ENCODE results near the gene LSP1.
A peak's percentile ranks its signal among the peaks of the same experiment; 100 is the strongest.
"Not testable (repeated sequence)": the region's sequence is repeated elsewhere in the genome, so short reads cannot be mapped to it uniquely, and the experiment has no call there.

The LSP1 gene

GRCh38 chr11:1879342-1879940 lies 26.6 kb downstream of the LSP1 start:
- DNase-seq: no peak

- DNase-seq: no peak
These were observed 27.2 kb downstream of the LSP1 start for GRCh38 chr11:1879941-1880720.

GRCh38 chr11:1880746-1881441 lies 28.0 kb downstream of the LSP1 start:
- no peak for DNase-seq

GRCh38 chr11:1881442-1882264 lies 28.8 kb downstream of the LSP1 start:
- DNase-seq: no peak

- DNase-seq: peak; percentile 26
These were observed 29.7 kb downstream of the LSP1 start for GRCh38 chr11:1882265-1883238.

- no peak for DNase-seq
These were observed 30.7 kb downstream of the LSP1 start for GRCh38 chr11:1883346-1884302.

- DNase-seq: no peak
These were observed 31.4 kb downstream of the LSP1 start for GRCh38 chr11:1884303-1884700.

GRCh38 chr11:1886551-1886950 lies 33.7 kb downstream of the LSP1 start:
- not testable (repeated sequence) for DNase-seq

GRCh38 chr11:1887451-1888346 lies 34.8 kb downstream of the LSP1 start:
- DNase-seq: no peak

GRCh38 chr11:1888347-1888753 lies 35.5 kb downstream of the LSP1 start:
- DNase-seq: no peak

GRCh38 chr11:1888811-1889210 lies 35.9 kb downstream of the LSP1 start:
- no peak for DNase-seq

- no peak for DNase-seq
These were observed 36.5 kb downstream of the LSP1 start for GRCh38 chr11:1889224-1889930.

- DNase-seq: no peak
These were observed 37.3 kb downstream of the LSP1 start for GRCh38 chr11:1889941-1890855.

GRCh38 chr11:1890856-1891830 lies 38.3 kb downstream of the LSP1 start:
- DNase-seq: no peak

- DNase-seq: no peak
These were observed 38.9 kb downstream of the LSP1 start, which contains the start of gene PRR33 for GRCh38 chr11:1891831-1892115. TSS of gene PRR33 (minus strand) at chr11:1891895. CDS start at chr11:1890584, 1,311 bp downstream.

- no peak for DNase-seq
These were observed 39.2 kb downstream of the LSP1 start for GRCh38 chr11:1892116-1892515.

- no peak for DNase-seq
These were observed 39.7 kb downstream of the LSP1 start for GRCh38 chr11:1892558-1892957.
